Vagina (tissue), 2 donors: Measurements from ENCODE around the gene GALNTL6. TPM values are rescaled to one million over a fixed set of nuclear protein-coding genes. Genes with fewer than 3 reads are reported as not detected.

Experiments used
- DNase-seq, 2 donors: peaks; one replicate each; pipeline ENCODE4 v3.0.0-alpha.2; 2017; ENCODE audit errors: extremely low spot score in 2 of 2
- H3K27ac ChIP-seq: fragments of 200-600 bp; sonication (generic); one replicate; pipeline ENCODE4 v1.5.1; 2019
- H3K27me3 ChIP-seq: fragments of 200-600 bp; sonication (generic); one replicate; pipeline ENCODE4 v1.5.1; 2019
- H3K36me3 ChIP-seq, 2 donors: fragments of 200-600 bp; sonication (generic); one replicate each; pipeline ENCODE4 v1.5.1; 2017 to 2019
- H3K4me1 ChIP-seq: fragments of 200-600 bp; sonication (generic); one replicate; pipeline ENCODE4 v1.5.1; 2019
- H3K4me3 ChIP-seq, 2 donors: fragments of 200-600 bp; sonication (generic); 1 replicate in 1 of 2; 2 replicates in 1 of 2; pipeline ENCODE4 v1.5.1; 2016 to 2019
- H3K9me3 ChIP-seq: fragments of 200-600 bp; sonication (generic); one replicate; pipeline ENCODE4 v1.5.1; 2019
- CTCF ChIP-seq, 3 experiments: fragments of 450-650 bp in 2 of 3; fragments of 200-600 bp in 1 of 3; sonication (generic) in 1 of 3; IDR thresholded peaks; one replicate each; pipeline ENCODE4 v1.5.1; 2017 to 2019; ENCODE audit warnings: antibody characterized with exemption in 3 of 3, mild to moderate bottlenecking in 2 of 3, moderate library complexity in 2 of 3
- POLR2A ChIP-seq, 2 donors: fragments of 450-650 bp; IDR thresholded peaks; one replicate each; pipeline ENCODE4 v1.6.1; 2017; ENCODE audit warnings: antibody characterized with exemption in 2 of 2, mild to moderate bottlenecking in 2 of 2, moderate library complexity in 2 of 2
- POLR2AphosphoS5 ChIP-seq, 2 donors: sonication (generic); formaldehyde crosslinking; IDR thresholded peaks; one replicate each; pipeline ENCODE4 v1.9.0; 2017; ENCODE audit warnings: antibody characterized with exemption in 2 of 2, mild to moderate bottlenecking in 2 of 2, low read depth in 1 of 2; ENCODE audit not compliant: insufficient read depth in 1 of 2
- intact Hi-C: fragments of 100-400 bp; cut with DNase I; formaldehyde crosslinking; loops from one replicate; pipeline ENCODE4 v1.15.1; 2023
- total RNA-seq: library from RNA; depleted of rRNA; stranded (reverse); fragments of >200 nt; gene quantifications from one replicate; pipeline ENCODE4 v1.2.3, GENCODE V29; 2016

GALNTL6 gene
- total RNA-seq, 1 donor from 2014 or later, result 0.74 TPM

GRCh38 chr4:172305698-172306097 lies 492.5 kb downstream of the GALNTL6 start:
- Histone ChIP-seq H3K27ac (no peak overlapping the region), H3K4me1 (no peaks in the 10 kb centered on the region), H3K4me3 (no peak overlapping the region), H3K36me3 (no peaks in the 10 kb centered on the region), H3K9me3 (no peaks in the 10 kb centered on the region), H3K27me3 (no peaks in the 10 kb centered on the region)
- no peak for DNase-seq
- TF ChIP-seq POLR2A (IDR thresholded peaks at IDR 0.05) (no peak), POLR2AphosphoS5 (IDR thresholded peaks at IDR 0.05; ENCODE audit: insufficient read depth in 1 of 2, low read depth in 1 of 2) (no peak), CTCF (IDR thresholded peaks at IDR 0.05) (no peak)
- intact Hi-C loops, result no loop called here

- Histone ChIP-seq H3K4me3 (no peak overlapping the region), H3K4me1 (no peaks in the 10 kb centered on the region), H3K36me3 (no peaks in the 10 kb centered on the region), H3K27me3 (no peaks in the 10 kb centered on the region), H3K27ac (no peak overlapping the region), H3K9me3 (no peaks in the 10 kb centered on the region)
- TF ChIP-seq POLR2A (IDR thresholded peaks at IDR 0.05), result no peak
- no peak for TF ChIP-seq POLR2AphosphoS5 (IDR thresholded peaks at IDR 0.05; ENCODE audit: insufficient read depth in 1 of 2, low read depth in 1 of 2)
- no peak for TF ChIP-seq CTCF (IDR thresholded peaks at IDR 0.05)
- intact Hi-C loops, result no loop called here
- DNase-seq, result no peak
These were observed 494.9 kb downstream of the GALNTL6 start for GRCh38 chr4:172308078-172308477.

DNA sequence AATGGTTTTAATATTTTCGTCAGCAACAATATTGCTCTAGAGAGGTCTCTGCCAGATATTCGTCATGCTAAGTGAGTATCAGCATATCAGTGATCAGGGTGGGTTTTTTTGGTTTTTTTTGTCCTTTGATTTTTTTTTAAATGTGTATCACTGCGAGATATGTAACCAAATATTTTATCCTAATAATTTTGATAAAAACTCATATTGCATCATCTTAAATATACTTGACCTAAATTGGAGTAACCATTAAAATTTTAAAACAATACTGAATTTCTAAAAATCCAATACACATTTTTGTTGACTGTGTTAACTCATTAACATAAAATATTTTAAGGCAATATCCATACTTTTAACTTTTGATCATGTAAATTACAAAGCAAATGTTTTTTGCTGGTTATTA lies 498.5 kb downstream of the GALNTL6 start:
- Histone ChIP-seq H3K36me3 (no peaks in the 10 kb centered on the region), H3K9me3 (no peaks in the 10 kb centered on the region), H3K4me3 (no peak overlapping the region), H3K27ac (no peak overlapping the region), H3K4me1 (no peaks in the 10 kb centered on the region), H3K27me3 (no peaks in the 10 kb centered on the region)
- intact Hi-C loops, result no loop called here
- TF ChIP-seq POLR2A (IDR thresholded peaks at IDR 0.05) (no peak), CTCF (IDR thresholded peaks at IDR 0.05) (no peak), POLR2AphosphoS5 (IDR thresholded peaks at IDR 0.05; ENCODE audit: insufficient read depth in 1 of 2, low read depth in 1 of 2) (no peak)
- DNase-seq, result no peak

DNA sequence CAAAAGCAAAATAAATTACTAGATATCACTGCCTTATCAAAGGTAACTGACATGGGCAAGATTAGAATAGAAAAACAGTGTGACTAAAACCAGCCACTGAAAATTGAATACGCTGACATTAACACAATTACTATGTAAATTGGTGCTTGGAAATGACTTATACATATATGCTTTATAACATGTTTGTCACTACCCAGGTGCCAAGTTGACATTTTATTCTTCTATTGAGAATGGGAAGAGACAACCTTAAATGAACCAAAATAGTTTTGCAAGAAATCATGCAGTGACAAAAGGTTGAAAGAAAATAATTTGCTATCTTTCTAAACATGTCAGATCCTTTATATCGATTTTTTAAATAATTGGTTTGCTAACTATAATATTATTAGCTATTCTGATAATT lies 510.1 kb downstream of the GALNTL6 start:
- intact Hi-C loops, result no loop called here
- Histone ChIP-seq H3K9me3 (no peaks in the 10 kb centered on the region), H3K36me3 (no peaks in the 10 kb centered on the region), H3K27me3 (no peaks in the 10 kb centered on the region), H3K4me1 (no peaks in the 10 kb centered on the region), H3K4me3 (no peak overlapping the region), H3K27ac (no peak overlapping the region)
- no peak for TF ChIP-seq POLR2A (IDR thresholded peaks at IDR 0.05)
- TF ChIP-seq CTCF (IDR thresholded peaks at IDR 0.05), result no peak
- no peak for TF ChIP-seq POLR2AphosphoS5 (IDR thresholded peaks at IDR 0.05; ENCODE audit: insufficient read depth in 1 of 2, low read depth in 1 of 2)
- no peak for DNase-seq

GRCh38 chr4:172344308-172344938 lies 531.2 kb downstream of the GALNTL6 start:
- intact Hi-C loops, result no loop called here
- H3K4me3 ChIP-seq, result no peak overlapping the region
- no peaks in the 10 kb centered on the region for H3K9me3 ChIP-seq
- no peaks in the 10 kb centered on the region for H3K36me3 ChIP-seq
- TF ChIP-seq CTCF (IDR thresholded peaks at IDR 0.05) (no peak), POLR2A (IDR thresholded peaks at IDR 0.05) (no peak)
- no peaks in the 10 kb centered on the region for H3K27me3 ChIP-seq
- H3K4me1 ChIP-seq, result no peaks in the 10 kb centered on the region
- H3K27ac ChIP-seq, result no peak overlapping the region
- DNase-seq, result no peak
